MM.1S (cell line): ENCODE measurements around the gene GNPTG.
A peak's percentile ranks its signal among the peaks of the same experiment; 100 is the strongest.

Experiments
- DNase-seq: peaks from one replicate; pipeline ENCODE4 v3.0.0-alpha.2; 2015
- H2AFZ ChIP-seq: fragments of 300-600 bp; sonication (generic); 2 replicates; pipeline ENCODE4 v1.6.0; 2016; ENCODE audit warnings: antibody characterized with exemption, low read length
- H3F3A ChIP-seq: fragments of 300-600 bp; sonication (generic); 2 replicates; pipeline ENCODE4 v1.6.1; 2016; ENCODE audit warnings: mild to moderate bottlenecking, antibody characterized with exemption, low read length, moderate library complexity, mixed read lengths; ENCODE audit not compliant: insufficient read depth
- H3K27ac ChIP-seq: fragments of 300-600 bp; sonication (generic); 2 replicates; pipeline ENCODE4 v1.5.1; 2016; ENCODE audit warnings: mild to moderate bottlenecking, low read length
- H3K27me3 ChIP-seq: fragments of 300-600 bp; sonication (generic); replicated peaks from 2 replicates; pipeline ENCODE4 v1.6.0; 2016; ENCODE audit warnings: low read length; ENCODE audit not compliant: insufficient read depth
- H3K36me3 ChIP-seq: fragments of 300-600 bp; sonication (generic); replicated peaks from 2 replicates; pipeline ENCODE4 v1.6.1; 2016; ENCODE audit warnings: mild to moderate bottlenecking, low read length, mixed read lengths; ENCODE audit not compliant: insufficient read depth
- H3K4me1 ChIP-seq: fragments of 300-600 bp; sonication (generic); 2 replicates; pipeline ENCODE4 v1.6.1; 2016; ENCODE audit warnings: low read length, mixed read lengths
- H3K4me2 ChIP-seq: fragments of 300-600 bp; sonication (generic); 2 replicates; pipeline ENCODE4 v1.6.0; 2016; ENCODE audit warnings: low read depth, low read length
- H3K4me3 ChIP-seq: fragments of 300-600 bp; sonication (generic); 2 replicates; pipeline ENCODE4 v1.5.1; 2016; ENCODE audit warnings: low read length, mixed read lengths
- H3K79me2 ChIP-seq: fragments of 300-600 bp; sonication (generic); 2 replicates; pipeline ENCODE4 v1.6.1; 2016; ENCODE audit warnings: mixed run types, low read length, mixed read lengths
- H3K9ac ChIP-seq: fragments of 300-600 bp; sonication (generic); 2 replicates; pipeline ENCODE4 v1.6.1; 2016; ENCODE audit warnings: low read length, mixed read lengths
- H3K9me2 ChIP-seq: fragments of 300-600 bp; sonication (generic); replicated peaks from 2 replicates; pipeline ENCODE4 v1.6.1; 2016; ENCODE audit warnings: mild to moderate bottlenecking, low read length, mixed read lengths; ENCODE audit not compliant: insufficient read depth
- H3K9me3 ChIP-seq: fragments of 300-600 bp; sonication (generic); replicated peaks from 2 replicates; pipeline ENCODE4 v1.6.1; 2016; ENCODE audit warnings: mild to moderate bottlenecking, low read length, mixed read lengths; ENCODE audit not compliant: insufficient read depth
- H4K20me1 ChIP-seq: fragments of 300-600 bp; sonication (generic); 2 replicates; pipeline ENCODE4 v1.6.1; 2016; ENCODE audit warnings: mild to moderate bottlenecking, low read length, moderate library complexity, mixed read lengths; ENCODE audit not compliant: insufficient read depth
- CTCF ChIP-seq: fragments of 300-600 bp; sonication (generic); IDR thresholded peaks from 2 replicates; pipeline ENCODE4 v1.5.1; 2016; ENCODE audit warnings: antibody characterized with exemption, low read length, mixed read lengths
- EZH2 ChIP-seq: fragments of 300-600 bp; sonication (generic); optimal IDR thresholded peaks from 2 replicates; pipeline ENCODE3; 2017; ENCODE audit warnings: low read depth, mild to moderate bottlenecking, antibody characterized with exemption, low read length, mixed read lengths
- EZH2phosphoT487 ChIP-seq: fragments of 300-600 bp; sonication (generic); IDR thresholded peaks from 2 replicates; pipeline ENCODE4 v1.6.1; 2018; ENCODE audit warnings: antibody characterized with exemption, low read length

GNPTG gene

GRCh38 chr16:1337486-1337885 lies 14.2 kb upstream of the GNPTG start:
- Histone ChIP-seq H3K9me2 (no peaks in the 10 kb centered on the region), H3K9me3 (no peaks in the 10 kb centered on the region), H3K4me3 (no peak overlapping the region), H3K36me3 (no peaks in the 10 kb centered on the region), H3K4me2 (no peak overlapping the region), H3K27ac (no peak overlapping the region), H3K9ac (no peak overlapping the region), H3K79me2 (no peaks in the 10 kb centered on the region), H3F3A (no peaks in the 10 kb centered on the region), H4K20me1 (no peaks in the 10 kb centered on the region), H2AFZ (no peak overlapping the region), H3K4me1 (peaks cover 8% of the 10 kb centered on the region), H3K27me3 (peaks cover 61% of the 10 kb centered on the region)
- DNase-seq = no peak
- TF ChIP-seq EZH2 (no peak), CTCF (no peak), EZH2phosphoT487 (no peak)

GRCh38 chr16:1338119-1338730 lies 13.5 kb upstream of the GNPTG start:
- TF ChIP-seq CTCF (peak; percentile 35), EZH2phosphoT487 (no peak)
- H2AFZ ChIP-seq = no peak overlapping the region
- H3K4me1 ChIP-seq = peaks cover 7% of the 10 kb centered on the region
- no peaks in the 10 kb centered on the region for H3K36me3 ChIP-seq
- no peaks in the 10 kb centered on the region for H3K79me2 ChIP-seq
- no peaks in the 10 kb centered on the region for H3K9me3 ChIP-seq
- no peak overlapping the region for H3K4me3 ChIP-seq
- H3F3A ChIP-seq = no peaks in the 10 kb centered on the region
- H4K20me1 ChIP-seq = no peaks in the 10 kb centered on the region
- H3K4me2 ChIP-seq = no peak overlapping the region
- DNase-seq = no peak
- H3K27me3 ChIP-seq = peaks cover 53% of the 10 kb centered on the region
- H3K9me2 ChIP-seq = no peaks in the 10 kb centered on the region
- H3K27ac ChIP-seq = no peak overlapping the region
- H3K9ac ChIP-seq = no peak overlapping the region

- H3K27ac ChIP-seq = no peak overlapping the region
- peaks cover 7% of the 10 kb centered on the region for H3K4me1 ChIP-seq
- no peak overlapping the region for H3K9ac ChIP-seq
- peaks cover 49% of the 10 kb centered on the region for H3K27me3 ChIP-seq
- H3F3A ChIP-seq = no peaks in the 10 kb centered on the region
- no peak overlapping the region for H2AFZ ChIP-seq
- H3K79me2 ChIP-seq = no peaks in the 10 kb centered on the region
- H3K9me2 ChIP-seq = no peaks in the 10 kb centered on the region
- H4K20me1 ChIP-seq = no peaks in the 10 kb centered on the region
- DNase-seq = no peak
- H3K9me3 ChIP-seq = no peaks in the 10 kb centered on the region
- no peaks in the 10 kb centered on the region for H3K36me3 ChIP-seq
- no peak overlapping the region for H3K4me2 ChIP-seq
- no peak for TF ChIP-seq EZH2phosphoT487
- TF ChIP-seq EZH2 = no peak
- no peak for TF ChIP-seq CTCF
- H3K4me3 ChIP-seq = no peak overlapping the region
Observed at GRCh38 chr16:1338855-1339675, 12.7 kb upstream of the GNPTG start.
